Measurements from ENCODE around the gene MFSD1. TPM values are rescaled to one million over a fixed set of nuclear protein-coding genes. Genes with fewer than 3 reads are reported as not detected.

MFSD1 gene
- total and polyA plus RNA-seq, 2 experiments from 2014 or later: 12.4 to 31.8 TPM

DNA sequence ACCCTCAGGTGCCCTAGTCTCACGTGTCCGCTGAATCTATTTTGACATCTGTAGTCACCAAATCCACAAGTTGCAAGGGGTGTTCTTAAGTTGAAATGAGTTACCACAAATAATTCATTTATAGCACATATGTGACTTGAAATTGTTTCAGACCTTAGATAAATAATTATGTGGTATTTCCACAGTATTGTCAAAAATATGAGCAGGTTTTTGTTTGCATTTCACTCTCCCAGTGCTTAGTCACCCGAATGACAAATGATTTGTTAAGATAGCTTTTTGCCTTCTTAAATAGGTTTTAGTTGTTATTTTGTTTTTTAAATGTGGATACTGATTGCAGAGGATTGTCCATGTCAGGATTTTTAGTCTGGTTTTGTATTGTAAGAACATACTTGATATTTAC, 2.6 kb downstream of the MFSD1 start:
- DNase-seq (ENCODE audit: low read depth in 1 of 2, low spot score in 1 of 2): no peak
- Histone ChIP-seq H3K27me3 (peaks cover 12% of the 10 kb centered on the region), H3K4me1 (ENCODE audit: low read depth) (peaks cover 6% of the 10 kb centered on the region), H3K4me3 (no peak overlapping the region), H3K27ac (no peak overlapping the region), H3K9me3 (ENCODE audit: low read depth) (no peaks in the 10 kb centered on the region), H3K36me3 (peaks cover 3% of the 10 kb centered on the region)
- TF ChIP-seq, protein P1, sequence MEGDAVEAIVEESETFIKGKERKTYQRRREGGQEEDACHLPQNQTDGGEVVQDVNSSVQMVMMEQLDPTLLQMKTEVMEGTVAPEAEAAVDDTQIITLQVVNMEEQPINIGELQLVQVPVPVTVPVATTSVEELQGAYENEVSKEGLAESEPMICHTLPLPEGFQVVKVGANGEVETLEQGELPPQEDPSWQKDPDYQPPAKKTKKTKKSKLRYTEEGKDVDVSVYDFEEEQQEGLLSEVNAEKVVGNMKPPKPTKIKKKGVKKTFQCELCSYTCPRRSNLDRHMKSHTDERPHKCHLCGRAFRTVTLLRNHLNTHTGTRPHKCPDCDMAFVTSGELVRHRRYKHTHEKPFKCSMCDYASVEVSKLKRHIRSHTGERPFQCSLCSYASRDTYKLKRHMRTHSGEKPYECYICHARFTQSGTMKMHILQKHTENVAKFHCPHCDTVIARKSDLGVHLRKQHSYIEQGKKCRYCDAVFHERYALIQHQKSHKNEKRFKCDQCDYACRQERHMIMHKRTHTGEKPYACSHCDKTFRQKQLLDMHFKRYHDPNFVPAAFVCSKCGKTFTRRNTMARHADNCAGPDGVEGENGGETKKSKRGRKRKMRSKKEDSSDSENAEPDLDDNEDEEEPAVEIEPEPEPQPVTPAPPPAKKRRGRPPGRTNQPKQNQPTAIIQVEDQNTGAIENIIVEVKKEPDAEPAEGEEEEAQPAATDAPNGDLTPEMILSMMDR (IDR thresholded peaks at IDR 0.05; ENCODE audit: low read depth, low read length): no peak

DNA sequence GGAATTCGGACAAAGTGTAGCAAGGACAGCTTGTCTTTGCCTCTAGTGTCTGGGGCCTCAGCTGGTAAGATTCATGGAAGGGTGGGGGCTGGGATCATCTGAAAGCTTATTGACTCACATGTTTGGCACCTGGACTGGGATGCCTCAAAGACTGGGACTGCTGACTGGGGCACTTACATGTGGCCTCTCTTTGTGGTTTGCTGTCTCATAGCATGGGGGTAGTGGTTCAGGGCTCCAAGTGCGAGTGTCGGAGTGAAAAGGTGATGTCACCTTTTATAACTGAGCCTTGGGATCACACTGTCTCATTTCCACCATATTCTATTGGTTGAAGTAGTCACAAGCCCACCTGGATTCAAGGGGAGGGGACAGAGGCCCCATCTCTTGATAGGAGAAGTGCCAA, 6.8 kb downstream of the MFSD1 start:
- Histone ChIP-seq H3K36me3 (peaks cover 6% of the 10 kb centered on the region), H3K27ac (no peak overlapping the region), H3K4me1 (ENCODE audit: low read depth) (no peaks in the 10 kb centered on the region), H3K9me3 (ENCODE audit: low read depth) (no peaks in the 10 kb centered on the region), H3K27me3 (no peaks in the 10 kb centered on the region), H3K4me3 (no peak overlapping the region)
- peak in 1 of 2 donors; percentile 17 for DNase-seq (ENCODE audit: low read depth in 1 of 2, low spot score in 1 of 2)
- TF ChIP-seq, protein P1 (IDR thresholded peaks at IDR 0.05; ENCODE audit: low read depth, low read length): no peak

DNA sequence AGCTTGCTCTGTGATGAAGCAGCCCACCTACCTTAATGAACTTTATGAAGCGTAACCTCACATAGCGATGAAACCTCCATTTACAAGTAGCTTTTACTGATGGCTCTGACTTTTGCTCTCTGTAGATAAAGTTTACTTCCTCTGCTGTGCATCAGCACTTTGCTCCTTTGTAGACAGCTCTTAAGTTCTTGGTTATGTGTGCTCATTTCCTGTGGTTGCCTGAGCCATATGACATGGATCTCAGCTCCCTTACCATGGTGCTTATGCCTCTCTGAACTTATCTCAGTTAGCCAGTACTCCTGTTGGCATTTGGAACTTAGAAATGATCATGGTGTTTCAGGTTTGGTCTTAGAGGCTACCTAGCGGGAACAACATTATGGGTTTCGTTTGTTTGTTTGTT, 7.8 kb downstream of the MFSD1 start:
- H3K27me3 ChIP-seq: no peaks in the 10 kb centered on the region
- H3K4me1 ChIP-seq (ENCODE audit: low read depth): no peaks in the 10 kb centered on the region
- no peak overlapping the region for H3K4me3 ChIP-seq
- peaks cover 8% of the 10 kb centered on the region for H3K36me3 ChIP-seq
- H3K9me3 ChIP-seq (ENCODE audit: low read depth): no peaks in the 10 kb centered on the region
- DNase-seq (ENCODE audit: low read depth in 1 of 2, low spot score in 1 of 2): no peak
- TF ChIP-seq, protein P1 (IDR thresholded peaks at IDR 0.05; ENCODE audit: low read depth, low read length): no peak
- no peak overlapping the region for H3K27ac ChIP-seq

DNA sequence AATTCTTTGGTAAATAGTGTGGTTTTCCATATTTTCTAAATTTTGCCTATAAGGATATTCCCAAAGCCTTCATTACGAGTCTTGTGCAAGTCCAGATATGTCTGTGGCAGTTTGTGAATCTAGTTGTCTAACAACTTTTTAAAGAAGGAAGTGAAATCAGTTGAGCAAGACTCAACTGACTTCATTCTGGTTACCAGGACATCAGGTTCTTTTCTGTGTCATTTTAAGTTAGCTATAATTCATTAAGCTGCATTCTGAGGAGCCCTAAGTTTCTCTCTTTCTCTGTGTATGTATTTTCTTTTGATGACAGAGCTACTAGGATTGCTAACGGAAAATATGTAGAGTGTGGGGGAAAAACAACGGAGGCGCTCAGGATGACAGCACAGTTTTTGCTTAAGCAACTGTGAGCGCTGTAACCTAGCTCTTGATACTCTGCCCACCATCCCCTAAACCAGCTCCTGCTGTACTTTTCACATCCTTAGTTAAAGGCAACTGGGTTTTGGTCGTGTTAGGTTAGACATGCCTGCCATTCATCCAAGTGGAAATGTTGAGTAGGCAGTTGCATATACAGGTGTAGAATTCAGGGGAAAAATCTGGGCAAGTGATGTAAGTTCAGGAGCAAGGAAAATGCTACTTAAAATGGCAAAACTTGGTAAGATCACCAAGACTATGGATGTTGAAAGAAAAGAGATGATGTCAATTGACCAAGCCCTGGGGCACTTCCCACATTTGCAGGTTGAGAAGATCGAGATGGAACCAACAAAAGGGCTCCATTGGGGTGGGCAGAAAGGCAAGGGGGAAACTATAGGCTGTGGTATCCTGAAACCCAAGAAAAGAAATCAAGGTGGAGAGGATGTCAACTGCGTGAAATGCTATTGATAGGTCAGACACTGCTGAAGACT, 9.2 kb downstream of the MFSD1 start:
- no peaks in the 10 kb centered on the region for H3K9me3 ChIP-seq (ENCODE audit: low read depth)
- peaks cover 8% of the 10 kb centered on the region for H3K36me3 ChIP-seq
- H3K27ac ChIP-seq: no peak overlapping the region
- H3K4me3 ChIP-seq: no peak overlapping the region
- TF ChIP-seq, protein P1 (IDR thresholded peaks at IDR 0.05; ENCODE audit: low read depth, low read length): no peak
- H3K4me1 ChIP-seq (ENCODE audit: low read depth): no peaks in the 10 kb centered on the region
- no peaks in the 10 kb centered on the region for H3K27me3 ChIP-seq
- DNase-seq (ENCODE audit: low read depth in 1 of 2, low spot score in 1 of 2): no peak

DNA sequence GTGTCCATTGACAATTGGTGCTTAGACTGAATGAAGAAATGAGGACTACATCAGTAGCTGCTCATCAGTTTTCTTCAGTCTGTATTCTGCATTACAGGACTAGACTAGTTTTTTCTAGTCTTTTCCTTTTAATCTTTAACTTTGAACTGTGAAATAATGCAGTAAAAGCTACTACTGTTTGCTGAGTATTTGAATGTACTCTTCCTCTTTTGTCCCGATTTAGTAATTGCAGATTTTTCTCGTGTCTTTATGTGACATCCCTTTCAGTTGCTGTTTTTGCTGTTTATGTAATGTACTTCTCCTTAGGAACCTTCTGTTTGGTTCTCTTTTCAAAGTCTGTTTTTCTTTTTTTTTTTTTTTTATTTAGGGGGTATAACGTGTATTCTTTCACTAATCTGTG, 17.4 kb downstream of the MFSD1 start:
- Histone ChIP-seq H3K27ac (no peak overlapping the region), H3K4me1 (ENCODE audit: low read depth) (no peaks in the 10 kb centered on the region), H3K27me3 (no peaks in the 10 kb centered on the region), H3K9me3 (ENCODE audit: low read depth) (no peaks in the 10 kb centered on the region), H3K4me3 (no peak overlapping the region), H3K36me3 (peaks cover 23% of the 10 kb centered on the region)
- no peak for DNase-seq (ENCODE audit: low read depth in 1 of 2, low spot score in 1 of 2)
- TF ChIP-seq, protein P1 (IDR thresholded peaks at IDR 0.05; ENCODE audit: low read depth, low read length): no peak
